22Rv1 (cell line): ENCODE measurements around the gene DPP6.

Experiments used
- CTCF ChIP-seq: fragments of 450-650 bp; IDR thresholded peaks from 2 replicates; pipeline ENCODE4 v1.5.1; 2017; ENCODE audit warnings: mild to moderate bottlenecking
- ZFX ChIP-seq: fragments of 450-650 bp; IDR thresholded peaks from 2 replicates; pipeline ENCODE4 v1.6.1; 2017; ENCODE audit warnings: antibody characterized with exemption, borderline replicate concordance

GRCh38 chr7:154770962-154771361 lies 718.8 kb downstream of the DPP6 start:
- TF ChIP-seq CTCF (no peak), ZFX (no peak)
